Measurements from ENCODE around the gene CACFD1. TPM values are rescaled to one million over a fixed set of nuclear protein-coding genes. Genes with fewer than 3 reads are reported as not detected.

CACFD1 gene
- total RNA-seq, 1 experiment from 2014 or later: 10.6 TPM

GRCh38 chr9:133506653-133507038 is 46.9 kb downstream of the CACFD1 start:
- no TSS peak for BruUV-seq (replicated peaks)
- ChIA-PET CTCF (no interaction called here), POLR2A (ENCODE audit: low non-redundant PET) (no interaction called here)
- Histone ChIP-seq H3K27me3 (replicated peaks; ENCODE audit: insufficient read depth, low read depth, low read length, poor library complexity) (peaks cover 5% of the 10 kb centered on the region), H3K36me3 (ENCODE audit: insufficient read depth, low read length, poor library complexity, severe bottlenecking) (no peaks in the 10 kb centered on the region), H3K27ac (ENCODE audit: low read depth, low read length, poor library complexity, severe bottlenecking) (no peak overlapping the region), H3K9me3 (ENCODE audit: low read depth, low read length, poor library complexity, severe bottlenecking) (peaks cover 12% of the 10 kb centered on the region), H3K4me1 (ENCODE audit: insufficient read depth, low read length, poor library complexity, severe bottlenecking) (peaks cover 11% of the 10 kb centered on the region), H3K4me3 (ENCODE audit: low read depth, low read length, poor library complexity, severe bottlenecking) (no peak overlapping the region)
- no peak for DNase-seq (ENCODE audit: low spot score)
- TF ChIP-seq, protein P1, sequence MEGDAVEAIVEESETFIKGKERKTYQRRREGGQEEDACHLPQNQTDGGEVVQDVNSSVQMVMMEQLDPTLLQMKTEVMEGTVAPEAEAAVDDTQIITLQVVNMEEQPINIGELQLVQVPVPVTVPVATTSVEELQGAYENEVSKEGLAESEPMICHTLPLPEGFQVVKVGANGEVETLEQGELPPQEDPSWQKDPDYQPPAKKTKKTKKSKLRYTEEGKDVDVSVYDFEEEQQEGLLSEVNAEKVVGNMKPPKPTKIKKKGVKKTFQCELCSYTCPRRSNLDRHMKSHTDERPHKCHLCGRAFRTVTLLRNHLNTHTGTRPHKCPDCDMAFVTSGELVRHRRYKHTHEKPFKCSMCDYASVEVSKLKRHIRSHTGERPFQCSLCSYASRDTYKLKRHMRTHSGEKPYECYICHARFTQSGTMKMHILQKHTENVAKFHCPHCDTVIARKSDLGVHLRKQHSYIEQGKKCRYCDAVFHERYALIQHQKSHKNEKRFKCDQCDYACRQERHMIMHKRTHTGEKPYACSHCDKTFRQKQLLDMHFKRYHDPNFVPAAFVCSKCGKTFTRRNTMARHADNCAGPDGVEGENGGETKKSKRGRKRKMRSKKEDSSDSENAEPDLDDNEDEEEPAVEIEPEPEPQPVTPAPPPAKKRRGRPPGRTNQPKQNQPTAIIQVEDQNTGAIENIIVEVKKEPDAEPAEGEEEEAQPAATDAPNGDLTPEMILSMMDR (conservative IDR thresholded peaks at IDR 0.05; ENCODE audit: low read depth, low read length): no peak
- TF ChIP-seq EZH2 (IDR thresholded peaks at IDR 0.05; ENCODE audit: borderline replicate concordance, low read depth, low read length, poor library complexity, severe bottlenecking): no peak
- intact Hi-C loops (cut with micrococcal nuclease; ENCODE audit: unreplicated experiment): no loop called here

DNA sequence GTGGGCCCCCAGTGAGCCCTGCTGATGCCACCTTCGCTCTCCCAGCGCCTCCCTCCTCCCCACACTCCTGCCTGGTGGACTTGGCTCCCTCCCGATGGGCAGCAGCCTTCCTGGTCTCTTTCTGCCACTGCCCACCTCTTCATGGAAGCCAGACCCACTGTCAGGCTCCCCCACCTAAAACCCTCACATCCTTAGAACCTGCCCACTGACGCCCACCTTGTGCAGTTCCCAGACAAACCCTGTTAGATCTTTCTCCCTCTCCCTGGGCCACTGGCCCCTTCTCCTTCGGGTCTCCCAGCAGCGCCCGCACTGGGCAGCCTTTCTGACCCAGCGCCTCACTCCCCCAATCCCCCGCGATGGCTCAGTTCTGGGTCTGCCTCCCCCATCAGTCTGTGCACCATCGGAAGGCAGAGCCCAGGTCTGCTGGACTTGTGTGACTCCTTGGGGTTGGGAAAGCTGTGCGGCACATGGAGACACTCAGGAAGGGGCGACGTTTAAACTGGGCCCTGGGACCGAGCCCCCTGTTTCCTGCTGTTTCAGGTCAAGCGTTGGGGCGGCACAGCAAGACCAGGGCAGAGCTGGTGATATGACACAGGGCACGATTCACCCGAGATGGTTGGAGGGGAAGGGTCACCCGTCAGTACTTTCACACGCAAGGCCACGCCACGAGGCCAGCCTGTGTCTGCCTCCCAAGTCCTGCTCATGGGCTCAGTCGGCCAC is 47.6 kb downstream of the CACFD1 start:
- Histone ChIP-seq H3K27me3 (replicated peaks; ENCODE audit: insufficient read depth, low read depth, low read length, poor library complexity) (peaks cover 2% of the 10 kb centered on the region), H3K9me3 (ENCODE audit: low read depth, low read length, poor library complexity, severe bottlenecking) (peaks cover 4% of the 10 kb centered on the region), H3K4me3 (ENCODE audit: low read depth, low read length, poor library complexity, severe bottlenecking) (no peak overlapping the region), H3K27ac (ENCODE audit: low read depth, low read length, poor library complexity, severe bottlenecking) (no peak overlapping the region), H3K4me1 (ENCODE audit: insufficient read depth, low read length, poor library complexity, severe bottlenecking) (peaks cover 11% of the 10 kb centered on the region), H3K36me3 (ENCODE audit: insufficient read depth, low read length, poor library complexity, severe bottlenecking) (no peaks in the 10 kb centered on the region)
- DNase-seq (ENCODE audit: low spot score): no peak
- no TSS peak for BruUV-seq (replicated peaks)
- TF ChIP-seq, protein P1 (conservative IDR thresholded peaks at IDR 0.05; ENCODE audit: low read depth, low read length): no peak
- no peak for TF ChIP-seq EZH2 (IDR thresholded peaks at IDR 0.05; ENCODE audit: borderline replicate concordance, low read depth, low read length, poor library complexity, severe bottlenecking)
- ChIA-PET CTCF (no interaction called here), POLR2A (ENCODE audit: low non-redundant PET) (no interaction called here)
- intact Hi-C loops (cut with micrococcal nuclease; ENCODE audit: unreplicated experiment): no loop called here

DNA sequence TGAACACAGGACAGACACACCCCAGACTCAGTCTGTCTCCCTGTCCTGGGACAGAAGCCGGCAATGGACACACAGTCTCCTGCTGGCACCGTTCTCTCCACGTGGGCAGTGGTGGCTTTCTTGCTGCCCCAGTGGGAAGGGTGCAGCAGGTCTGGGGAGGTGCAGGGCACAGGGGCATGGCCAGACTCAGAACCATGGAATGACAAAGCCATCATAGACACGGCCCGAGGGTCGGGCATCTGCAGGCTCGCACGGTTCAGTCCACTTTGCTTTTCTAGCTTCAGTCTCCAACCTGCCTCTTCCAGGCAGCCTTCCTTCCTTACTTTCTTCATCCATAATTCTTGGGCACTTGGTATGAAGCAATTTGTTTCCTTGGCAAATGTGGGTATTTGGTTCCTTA is 48.3 kb downstream of the CACFD1 start:
- no peak overlapping the region for H3K27ac ChIP-seq (ENCODE audit: low read depth, low read length, poor library complexity, severe bottlenecking)
- no peaks in the 10 kb centered on the region for H3K36me3 ChIP-seq (ENCODE audit: insufficient read depth, low read length, poor library complexity, severe bottlenecking)
- H3K4me1 ChIP-seq (ENCODE audit: insufficient read depth, low read length, poor library complexity, severe bottlenecking): peaks cover 11% of the 10 kb centered on the region
- no peaks in the 10 kb centered on the region for H3K9me3 ChIP-seq (ENCODE audit: low read depth, low read length, poor library complexity, severe bottlenecking)
- CTCF ChIA-PET: no interaction called here
- no peak for DNase-seq (ENCODE audit: low spot score)
- no peak for TF ChIP-seq EZH2 (IDR thresholded peaks at IDR 0.05; ENCODE audit: borderline replicate concordance, low read depth, low read length, poor library complexity, severe bottlenecking)
- TF ChIP-seq, protein P1 (conservative IDR thresholded peaks at IDR 0.05; ENCODE audit: low read depth, low read length): no peak
- POLR2A ChIA-PET (ENCODE audit: low non-redundant PET): no interaction called here
- intact Hi-C loops (cut with micrococcal nuclease; ENCODE audit: unreplicated experiment): no loop called here
- H3K4me3 ChIP-seq (ENCODE audit: low read depth, low read length, poor library complexity, severe bottlenecking): no peak overlapping the region
- H3K27me3 ChIP-seq (replicated peaks; ENCODE audit: insufficient read depth, low read depth, low read length, poor library complexity): no peaks in the 10 kb centered on the region
- no TSS peak for BruUV-seq (replicated peaks)
